K562 (cell line): Measurements from ENCODE around the gene E2F3. TPM values are rescaled to one million over a fixed set of nuclear protein-coding genes. Genes with fewer than 3 reads are reported as not detected.
A peak's percentile ranks its signal among the peaks of the same experiment; 100 is the strongest.

Experiments
- ARID1B ChIP-seq: fragments of 450-650 bp; IDR thresholded peaks from 2 replicates; pipeline ENCODE4 v1.6.1; 2016; ENCODE audit warnings: antibody characterized with exemption, mild to moderate bottlenecking, inconsistent platforms
- ASH1L ChIP-seq: fragments of 450-650 bp; IDR thresholded peaks from 2 replicates; pipeline ENCODE4 v1.6.1; 2018; ENCODE audit warnings: borderline replicate concordance, mild to moderate bottlenecking, low read depth; ENCODE audit not compliant: partially characterized antibody
- ATF7 ChIP-seq: fragments of 450-650 bp; IDR thresholded peaks from 2 replicates; pipeline ENCODE4 v1.7.1; 2014; ENCODE audit warnings: mild to moderate bottlenecking, moderate library complexity
- CBFA2T2 ChIP-seq: fragments of 450-650 bp; conservative IDR thresholded peaks from 2 replicates; pipeline ENCODE4 v1.6.1; 2017; ENCODE audit warnings: mild to moderate bottlenecking
- CBX3 ChIP-seq, 2 experiments: IDR thresholded peaks; 1 replicate in 1 of 2; 2 replicates in 1 of 2; pipeline ENCODE4 v1.6.1; 2012; ENCODE audit warnings: inconsistent platforms in 2 of 2, low read length in 2 of 2, borderline replicate concordance in 1 of 2, control low read depth in 1 of 2
- DMBX1 ChIP-seq: fragments of 250-450 bp; sonication (Bioruptor Pico); IDR thresholded peaks from 2 replicates; pipeline ENCODE4 v1.8.0; 2022; ENCODE audit warnings: inconsistent platforms, mild to moderate bottlenecking, moderate library complexity, borderline replicate concordance
- FOSL1 ChIP-seq: fragments of 200-800 bp; sonication (Bioruptor generic); conservative IDR thresholded peaks from 2 replicates; pipeline ENCODE4 v1.6.1; 2016; ENCODE audit warnings: missing genetic modification characterization, missing compliant biosample characterization
- KDM1A ChIP-seq, 2 experiments: fragments of 450-650 bp; IDR thresholded peaks; 2 replicates each; pipeline ENCODE4 v1.6.1; 2016; ENCODE audit warnings: mild to moderate bottlenecking in 2 of 2
- MECOM ChIP-seq: fragments of 250-450 bp; sonication (Bioruptor Pico); IDR thresholded peaks from 2 replicates; pipeline ENCODE4 v1.8.0; 2022; ENCODE audit warnings: inconsistent platforms
- MEIS2 ChIP-seq: fragments of 450-650 bp; IDR thresholded peaks from 2 replicates; pipeline ENCODE4 v1.6.1; 2014; ENCODE audit warnings: mild to moderate bottlenecking; ENCODE audit not compliant: partially characterized antibody
- NCOA1 ChIP-seq: fragments of 450-650 bp; IDR thresholded peaks from 2 replicates; pipeline ENCODE4 v1.6.1; 2016; ENCODE audit warnings: low read depth
- NCOR1 ChIP-seq: fragments of 450-650 bp; IDR thresholded peaks from 2 replicates; pipeline ENCODE4 v1.6.1; 2016; ENCODE audit warnings: mild to moderate bottlenecking, moderate library complexity
- NFIC ChIP-seq: fragments of 450-650 bp; IDR thresholded peaks from 2 replicates; pipeline ENCODE4 v1.6.1; 2017; ENCODE audit warnings: mild to moderate bottlenecking, inconsistent platforms
- OTX1 ChIP-seq: fragments of 450-650 bp; formaldehyde crosslinking; IDR thresholded peaks from 2 replicates; pipeline ENCODE4 v1.4.0; 2022; ENCODE audit warnings: mild to moderate bottlenecking
- SAFB2 ChIP-seq: fragments of 200-400 bp; formaldehyde crosslinking; IDR thresholded peaks from 2 replicates; pipeline ENCODE4 v1.6.1; 2018; ENCODE audit warnings: borderline replicate concordance, low read length, low read depth, moderate library complexity; ENCODE audit not compliant: severe bottlenecking
- SMARCA4 ChIP-seq: fragments of 450-650 bp; IDR thresholded peaks from 2 replicates; pipeline ENCODE4 v1.6.1; 2016
- SP1 ChIP-seq: sonication (generic); formaldehyde crosslinking; IDR thresholded peaks from 2 replicates; pipeline ENCODE4 v1.8.1; 2022; ENCODE audit warnings: mild to moderate bottlenecking, missing genetic modification reagents
- SREBF2 ChIP-seq: sonication (generic); formaldehyde crosslinking; IDR thresholded peaks from 2 replicates; pipeline ENCODE4 v1.4.0; 2020; ENCODE audit warnings: mild to moderate bottlenecking, missing genetic modification reagents
- STAT5A ChIP-seq: IDR thresholded peaks from 2 replicates; pipeline ENCODE4 v1.6.1; 2012; ENCODE audit warnings: low read length, inconsistent platforms, borderline replicate concordance
- TEAD2 ChIP-seq: fragments of 450-650 bp; IDR thresholded peaks from 2 replicates; pipeline ENCODE4 v1.6.1; 2016; ENCODE audit warnings: missing genetic modification characterization, control low read depth, missing compliant biosample characterization
- ZBTB34 ChIP-seq: fragments of 250-450 bp; sonication (Bioruptor Pico); IDR thresholded peaks from 2 replicates; pipeline ENCODE4 v1.8.0; 2021; ENCODE audit warnings: mild to moderate bottlenecking, moderate library complexity
- ZFX ChIP-seq: sonication (generic); formaldehyde crosslinking; IDR thresholded peaks from 2 replicates; pipeline ENCODE4 v1.8.0; 2022; ENCODE audit warnings: mild to moderate bottlenecking, missing genetic modification reagents, moderate library complexity
- ZNF175 ChIP-seq: fragments of 200-800 bp; sonication (Bioruptor generic); IDR thresholded peaks from 2 replicates; pipeline ENCODE4 v1.6.1; 2016; ENCODE audit warnings: low read depth, mild to moderate bottlenecking, missing genetic modification characterization, missing compliant biosample characterization
- polyA plus RNA-seq, 8 experiments: library from polyadenylated mRNA; depleted of rRNA in 4 of 8; stranded (reverse) in 5 of 8; unstranded in 3 of 8; fragments of >200 nt; fragmentation: Nextera tagmentation in 2 of 8; fragmentation: Illumina TruSeq in 1 of 8; extraction: Ambion mirVana in 2 of 8; extraction: Trizol in 1 of 8; gene quantifications; 2 replicates each; pipeline versions ENCODE4 v1.2.1 to v1.2.3, GENCODE V29; 2011 to 2014; ENCODE audit warnings: inconsistent platforms in 1 of 8, missing spikeins in 1 of 8
- total RNA-seq, 7 experiments: library from RNA; depleted of rRNA in 6 of 7; stranded (reverse); fragments of >200 nt in 6 of 7; fragmentation: Illumina TruSeq in 2 of 7; extraction: Trizol in 2 of 7; gene quantifications; 2 replicates each; pipeline versions ENCODE4 v1.2.1 to v1.2.3, GENCODE V29; 2011 to 2021; ENCODE audit warnings: low replicate concordance in 1 of 7
- TF ChIP-seq, protein P1 (sequence below): fragments of 250-450 bp; sonication (Bioruptor Pico); IDR thresholded peaks from 2 replicates; pipeline ENCODE4 v1.8.0; 2022; ENCODE audit warnings: inconsistent platforms, mild to moderate bottlenecking, moderate library complexity, borderline replicate concordance
- TF ChIP-seq, protein P2 (sequence below), 2 experiments: fragments of 450-650 bp in 1 of 2; IDR thresholded peaks; 2 replicates each; pipeline ENCODE4 v1.6.1; 2011 to 2017; ENCODE audit warnings: low read depth in 2 of 2, antibody characterized with exemption in 1 of 2, borderline replicate concordance in 1 of 2, low read length in 1 of 2, mild to moderate bottlenecking in 1 of 2, mixed read lengths in 1 of 2; ENCODE audit not compliant: control insufficient read depth in 1 of 2

E2F3 gene
- total and polyA plus RNA-seq, 9 of the 15 experiments (the other 6 are each of a cell fraction or from before 2014, with no cell fraction given), result 11.1 to 44.7 (median 27.2) TPM

DNA sequence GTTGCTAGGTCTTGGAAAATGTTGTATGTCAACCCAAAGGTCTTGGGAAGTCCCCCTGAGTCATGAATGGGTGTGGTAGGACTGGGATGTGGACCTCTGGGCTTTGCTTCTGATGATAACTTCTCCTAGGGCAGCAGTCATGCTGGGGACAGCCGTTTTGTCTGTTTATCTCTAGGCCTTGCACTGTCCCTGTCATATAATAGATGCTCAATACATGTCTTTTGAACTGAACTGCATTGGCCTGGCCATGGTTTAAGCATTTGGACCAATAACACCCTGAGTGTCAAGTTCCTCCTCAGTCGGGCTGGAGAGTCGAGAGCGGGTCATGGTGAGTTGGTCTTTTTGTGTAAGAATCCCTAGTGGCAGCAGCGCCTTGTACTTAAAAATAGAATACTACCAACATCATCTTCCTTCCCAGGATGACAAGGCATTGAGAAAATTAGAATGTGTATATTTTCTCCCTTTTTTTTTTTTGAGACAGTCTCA is 43.1 kb downstream of the E2F3 start (continued):
- TF ChIP-seq ASH1L (no peak), DMBX1 (CRISPR knock-in tag) (peak; percentile 37; the same call in 1 of the 2 replicates), SMARCA4 (peak; percentile 83), KDM1A (IDR thresholded peaks at IDR 0.05) (peak; percentile 81 to 91; a peak in 3 of 4 replicates), FOSL1 (tag) (peak; percentile 81), ZFX (CRISPR knock-in tag) (no peak), ATF7 (peak; percentile 46; the same call in 1 of the 2 replicates), MEIS2 (peak; percentile 47), OTX1 (CRISPR knock-in tag) (no peak), ZBTB34 (CRISPR knock-in tag) (no peak), STAT5A (peak; percentile 57; the same call in 1 of the 2 replicates), SREBF2 (CRISPR knock-in tag) (no peak), SP1 (CRISPR knock-in tag) (0 out of 2 replicates have a peak, but pooled peaks have one; percentile 13), MECOM (CRISPR knock-in tag) (peak; percentile 82; the same call in 1 of the 2 replicates), NFIC (peak; percentile 37), ZNF175 (0 out of 2 replicates have a peak, but pooled peaks have one; percentile 38), ARID1B (peak; percentile 87), TEAD2 (tag) (no peak), CBFA2T2 (peak; percentile 73), SAFB2 (no peak), CBX3 (IDR thresholded peaks at IDR 0.05; ENCODE audit: borderline replicate concordance in 1 of 2, low read length in 2 of 2) (peak in 1 of 2 experiments; percentile 68; a peak in 1 of 3 replicates), NCOR1 (peak; percentile 81), NCOA1 (peak; percentile 73; the same call in 1 of the 2 replicates)
- TF ChIP-seq, protein P1, sequence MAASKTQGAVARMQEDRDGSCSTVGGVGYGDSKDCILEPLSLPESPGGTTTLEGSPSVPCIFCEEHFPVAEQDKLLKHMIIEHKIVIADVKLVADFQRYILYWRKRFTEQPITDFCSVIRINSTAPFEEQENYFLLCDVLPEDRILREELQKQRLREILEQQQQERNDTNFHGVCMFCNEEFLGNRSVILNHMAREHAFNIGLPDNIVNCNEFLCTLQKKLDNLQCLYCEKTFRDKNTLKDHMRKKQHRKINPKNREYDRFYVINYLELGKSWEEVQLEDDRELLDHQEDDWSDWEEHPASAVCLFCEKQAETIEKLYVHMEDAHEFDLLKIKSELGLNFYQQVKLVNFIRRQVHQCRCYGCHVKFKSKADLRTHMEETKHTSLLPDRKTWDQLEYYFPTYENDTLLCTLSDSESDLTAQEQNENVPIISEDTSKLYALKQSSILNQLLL, result no peak
- TF ChIP-seq, protein P2, sequence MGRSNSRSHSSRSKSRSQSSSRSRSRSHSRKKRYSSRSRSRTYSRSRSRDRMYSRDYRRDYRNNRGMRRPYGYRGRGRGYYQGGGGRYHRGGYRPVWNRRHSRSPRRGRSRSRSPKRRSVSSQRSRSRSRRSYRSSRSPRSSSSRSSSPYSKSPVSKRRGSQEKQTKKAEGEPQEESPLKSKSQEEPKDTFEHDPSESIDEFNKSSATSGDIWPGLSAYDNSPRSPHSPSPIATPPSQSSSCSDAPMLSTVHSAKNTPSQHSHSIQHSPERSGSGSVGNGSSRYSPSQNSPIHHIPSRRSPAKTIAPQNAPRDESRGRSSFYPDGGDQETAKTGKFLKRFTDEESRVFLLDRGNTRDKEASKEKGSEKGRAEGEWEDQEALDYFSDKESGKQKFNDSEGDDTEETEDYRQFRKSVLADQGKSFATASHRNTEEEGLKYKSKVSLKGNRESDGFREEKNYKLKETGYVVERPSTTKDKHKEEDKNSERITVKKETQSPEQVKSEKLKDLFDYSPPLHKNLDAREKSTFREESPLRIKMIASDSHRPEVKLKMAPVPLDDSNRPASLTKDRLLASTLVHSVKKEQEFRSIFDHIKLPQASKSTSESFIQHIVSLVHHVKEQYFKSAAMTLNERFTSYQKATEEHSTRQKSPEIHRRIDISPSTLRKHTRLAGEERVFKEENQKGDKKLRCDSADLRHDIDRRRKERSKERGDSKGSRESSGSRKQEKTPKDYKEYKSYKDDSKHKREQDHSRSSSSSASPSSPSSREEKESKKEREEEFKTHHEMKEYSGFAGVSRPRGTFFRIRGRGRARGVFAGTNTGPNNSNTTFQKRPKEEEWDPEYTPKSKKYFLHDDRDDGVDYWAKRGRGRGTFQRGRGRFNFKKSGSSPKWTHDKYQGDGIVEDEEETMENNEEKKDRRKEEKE (IDR thresholded peaks at IDR 0.05; ENCODE audit: borderline replicate concordance in 1 of 2, control insufficient read depth in 1 of 2, low read depth in 2 of 2, low read length in 1 of 2), result 0 out of 4 replicates have a peak, but pooled peaks of 1 of the 2 experiments have one; percentile 48
